Tibial nerve (tissue), 4 donors: ENCODE results near the gene CTNNA3.

ENCODE experiments used
- EP300 ChIP-seq, 2 donors: sonication (generic); formaldehyde crosslinking; IDR thresholded peaks; one replicate each; pipeline ENCODE4 v1.6.1; 2017; ENCODE audit warnings: antibody characterized with exemption in 2 of 2, mild to moderate bottlenecking in 1 of 2
- POLR2A ChIP-seq, 2 donors: fragments of 450-650 bp; IDR thresholded peaks; one replicate each; pipeline ENCODE4 v1.6.1; 2017; ENCODE audit warnings: antibody characterized with exemption in 2 of 2, mild to moderate bottlenecking in 2 of 2, moderate library complexity in 2 of 2
- TF ChIP-seq, protein P1 (sequence below), 5 experiments: fragments of 200-600 bp in 3 of 5; fragments of 450-650 bp in 2 of 5; sonication (generic) in 3 of 5; IDR thresholded peaks; one replicate each; pipeline ENCODE4 v1.5.1; 2016 to 2019; ENCODE audit warnings: antibody characterized with exemption in 5 of 5, mild to moderate bottlenecking in 3 of 5, moderate library complexity in 2 of 5

GRCh38 chr10:66148312-66148711, 1547.7 kb downstream of the CTNNA3 start:
- TF ChIP-seq, protein P1, sequence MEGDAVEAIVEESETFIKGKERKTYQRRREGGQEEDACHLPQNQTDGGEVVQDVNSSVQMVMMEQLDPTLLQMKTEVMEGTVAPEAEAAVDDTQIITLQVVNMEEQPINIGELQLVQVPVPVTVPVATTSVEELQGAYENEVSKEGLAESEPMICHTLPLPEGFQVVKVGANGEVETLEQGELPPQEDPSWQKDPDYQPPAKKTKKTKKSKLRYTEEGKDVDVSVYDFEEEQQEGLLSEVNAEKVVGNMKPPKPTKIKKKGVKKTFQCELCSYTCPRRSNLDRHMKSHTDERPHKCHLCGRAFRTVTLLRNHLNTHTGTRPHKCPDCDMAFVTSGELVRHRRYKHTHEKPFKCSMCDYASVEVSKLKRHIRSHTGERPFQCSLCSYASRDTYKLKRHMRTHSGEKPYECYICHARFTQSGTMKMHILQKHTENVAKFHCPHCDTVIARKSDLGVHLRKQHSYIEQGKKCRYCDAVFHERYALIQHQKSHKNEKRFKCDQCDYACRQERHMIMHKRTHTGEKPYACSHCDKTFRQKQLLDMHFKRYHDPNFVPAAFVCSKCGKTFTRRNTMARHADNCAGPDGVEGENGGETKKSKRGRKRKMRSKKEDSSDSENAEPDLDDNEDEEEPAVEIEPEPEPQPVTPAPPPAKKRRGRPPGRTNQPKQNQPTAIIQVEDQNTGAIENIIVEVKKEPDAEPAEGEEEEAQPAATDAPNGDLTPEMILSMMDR (IDR thresholded peaks at IDR 0.05): no peak
- TF ChIP-seq POLR2A (IDR thresholded peaks at IDR 0.05) (no peak), EP300 (IDR thresholded peaks at IDR 0.05) (no peak)
